GM12891 (cell line): ENCODE measurements around the gene MRPL14.

Experiments
- PAX5 ChIP-seq: IDR thresholded peaks from 2 replicates; pipeline ENCODE4 v1.6.1; 2011; ENCODE audit warnings: low read length, moderate library complexity, mild to moderate bottlenecking; ENCODE audit not compliant: insufficient read depth, severe bottlenecking
- POLR2A ChIP-seq: IDR thresholded peaks from 2 replicates; pipeline ENCODE4 v1.6.1; 2011; ENCODE audit warnings: low read depth, low read length, control low read depth
- POLR2AphosphoS5 ChIP-seq: IDR thresholded peaks from 2 replicates; pipeline ENCODE4 v1.6.1; 2011; ENCODE audit warnings: low read depth, low read length, control low read depth
- POU2F2 ChIP-seq: IDR thresholded peaks from 2 replicates; pipeline ENCODE4 v1.6.1; 2011; ENCODE audit warnings: low read depth, mild to moderate bottlenecking, control low read depth, low read length, moderate library complexity
- SPI1 ChIP-seq: IDR thresholded peaks from 2 replicates; pipeline ENCODE4 v1.6.1; 2011; ENCODE audit warnings: low read depth, low read length, control low read depth
- TAF1 ChIP-seq: IDR thresholded peaks from 2 replicates; pipeline ENCODE4 v1.6.1; 2011; ENCODE audit warnings: low read depth, low read length, control low read depth

DNA sequence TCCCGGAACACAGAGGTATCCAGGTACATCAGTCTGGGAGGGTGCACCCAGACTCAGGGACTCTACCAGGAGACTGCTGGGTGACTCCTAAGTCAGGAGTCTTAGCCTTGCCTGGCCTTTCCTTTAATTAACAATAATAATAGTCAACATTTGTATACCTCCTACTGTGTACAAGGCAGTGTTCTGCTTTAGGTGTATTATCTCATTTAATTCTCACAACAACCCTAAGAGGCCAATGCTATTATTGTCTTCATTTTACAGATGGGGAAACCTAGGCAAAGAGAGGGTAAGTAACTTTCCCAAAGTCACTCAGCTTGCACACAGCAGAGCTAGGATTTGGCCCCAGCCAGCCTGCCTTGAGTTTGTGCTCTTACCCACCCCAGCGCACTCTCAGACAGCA, 39.6 kb downstream of the MRPL14 start:
- no peak for TF ChIP-seq POLR2A
- no peak for TF ChIP-seq POLR2AphosphoS5
- TF ChIP-seq POU2F2, result no peak
- TF ChIP-seq TAF1, result no peak
- TF ChIP-seq SPI1, result no peak
- TF ChIP-seq PAX5, result no peak
